K562 (cell line): Measurements from ENCODE around the gene DCAF4L1. TPM values are rescaled to one million over a fixed set of nuclear protein-coding genes. Genes with fewer than 3 reads are reported as not detected.
A peak's percentile ranks its signal among the peaks of the same experiment; 100 is the strongest.

Experiments
- ARID3A ChIP-seq: IDR thresholded peaks from 2 replicates; pipeline ENCODE4 v1.6.1; 2012; ENCODE audit warnings: low read depth, low read length, improper control_type of control experiment, borderline replicate concordance
- BRD4 ChIP-seq: fragments of 200-600 bp; sonication (generic); IDR thresholded peaks from 2 replicates; pipeline ENCODE4 v1.6.1; 2017; ENCODE audit warnings: inconsistent platforms
- DPF2 ChIP-seq: fragments of 450-650 bp; IDR thresholded peaks from 2 replicates; pipeline ENCODE4 v1.6.1; 2016
- ETS2 ChIP-seq: IDR thresholded peaks from 2 replicates; pipeline ENCODE4 v1.6.1; 2016; ENCODE audit warnings: borderline replicate concordance, missing genetic modification characterization, mild to moderate bottlenecking, moderate library complexity, missing compliant biosample characterization; ENCODE audit not compliant: poor library complexity, severe bottlenecking
- FOXP1 ChIP-seq: sonication (generic); formaldehyde crosslinking; IDR thresholded peaks from 2 replicates; pipeline ENCODE4 v1.8.0; 2022; ENCODE audit warnings: mild to moderate bottlenecking, missing genetic modification reagents
- FUS ChIP-seq: fragments of 200-400 bp; formaldehyde crosslinking; optimal IDR thresholded peaks from 2 replicates; pipeline ENCODE3; 2017; ENCODE audit warnings: low read depth, low read length
- HDAC1 ChIP-seq, 2 experiments: fragments of 450-650 bp; IDR thresholded peaks; 2 replicates each; pipeline ENCODE4 v1.6.1; 2016 to 2017; ENCODE audit warnings: inconsistent platforms in 1 of 2, mild to moderate bottlenecking in 1 of 2, moderate library complexity in 1 of 2
- MAFF ChIP-seq: IDR thresholded peaks from 2 replicates; pipeline ENCODE4 v1.6.1; 2012; ENCODE audit warnings: low read length, improper control_type of control experiment
- NKRF ChIP-seq: fragments of 450-650 bp; IDR thresholded peaks from 2 replicates; pipeline ENCODE4 v1.6.1; 2016; ENCODE audit warnings: borderline replicate concordance
- NR2C1 ChIP-seq, 2 experiments: fragments of 450-650 bp; IDR thresholded peaks; 2 replicates each; pipeline ENCODE4 v1.6.1; 2017; ENCODE audit warnings: mild to moderate bottlenecking in 2 of 2, antibody characterized with exemption in 1 of 2, inconsistent platforms in 1 of 2, missing compliant biosample characterization in 1 of 2, missing genetic modification characterization in 1 of 2
- PCBP1 ChIP-seq: fragments of 200-400 bp; formaldehyde crosslinking; IDR thresholded peaks from 2 replicates; pipeline ENCODE4 v1.6.1; 2018; ENCODE audit warnings: mild to moderate bottlenecking, low read depth, low read length; ENCODE audit not compliant: poor library complexity, severe bottlenecking
- SMAD2 ChIP-seq: fragments of 150-350 bp; IDR thresholded peaks from 2 replicates; pipeline ENCODE4 v1.6.1; 2014; ENCODE audit warnings: low read depth, mild to moderate bottlenecking, low read length
- TARDBP ChIP-seq: fragments of 450-650 bp; IDR thresholded peaks from 2 replicates; pipeline ENCODE4 v1.6.1; 2016
- THAP12 ChIP-seq: fragments of 250-450 bp; sonication (Bioruptor Pico); IDR thresholded peaks from 2 replicates; pipeline ENCODE4 v1.9.0; 2021; ENCODE audit warnings: mild to moderate bottlenecking, inconsistent platforms
- TOE1 ChIP-seq, 2 experiments: fragments of 450-650 bp in 1 of 2; sonication (generic) in 1 of 2; formaldehyde crosslinking in 1 of 2; IDR thresholded peaks; 2 replicates each; pipeline versions ENCODE4 v1.7.1 to v1.8.0; 2016 to 2022; ENCODE audit warnings: borderline replicate concordance in 2 of 2, mild to moderate bottlenecking in 2 of 2, antibody characterized with exemption in 1 of 2, inconsistent platforms in 1 of 2, low read depth in 1 of 2, missing genetic modification reagents in 1 of 2, moderate library complexity in 1 of 2
- USF1 ChIP-seq: sonication (generic); formaldehyde crosslinking; IDR thresholded peaks from 2 replicates; pipeline ENCODE4 v1.9.0; 2022; ENCODE audit warnings: mild to moderate bottlenecking, missing genetic modification reagents
- ZBTB5 ChIP-seq: fragments of 450-650 bp; IDR thresholded peaks from 2 replicates; pipeline ENCODE4 v1.6.1; 2017; ENCODE audit warnings: antibody characterized with exemption
- ZEB2 ChIP-seq: fragments of 450-650 bp; IDR thresholded peaks from 2 replicates; pipeline ENCODE4 v1.6.1; 2016
- ZNF311 ChIP-seq: fragments of 250-450 bp; sonication (Bioruptor Pico); IDR thresholded peaks from 2 replicates; pipeline ENCODE4 v1.4.0; 2020; ENCODE audit warnings: mild to moderate bottlenecking, moderate library complexity
- ZNF75A ChIP-seq: fragments of 450-650 bp; formaldehyde crosslinking; IDR thresholded peaks from 2 replicates; pipeline ENCODE4 v1.4.0; 2020; ENCODE audit warnings: mild to moderate bottlenecking
- ZZZ3 ChIP-seq: fragments of 450-650 bp; IDR thresholded peaks from 2 replicates; pipeline ENCODE4 v1.6.1; 2016; ENCODE audit warnings: antibody characterized with exemption, mild to moderate bottlenecking, moderate library complexity
- polyA plus RNA-seq, 8 experiments: library from polyadenylated mRNA; depleted of rRNA in 4 of 8; stranded (reverse) in 5 of 8; unstranded in 3 of 8; fragments of >200 nt; fragmentation: Nextera tagmentation in 2 of 8; fragmentation: Illumina TruSeq in 1 of 8; extraction: Ambion mirVana in 2 of 8; extraction: Trizol in 1 of 8; gene quantifications; 2 replicates each; pipeline versions ENCODE4 v1.2.1 to v1.2.3, GENCODE V29; 2011 to 2014; ENCODE audit warnings: inconsistent platforms in 1 of 8, missing spikeins in 1 of 8
- total RNA-seq, 7 experiments: library from RNA; depleted of rRNA in 6 of 7; stranded (reverse); fragments of >200 nt in 6 of 7; fragmentation: Illumina TruSeq in 2 of 7; extraction: Trizol in 2 of 7; gene quantifications; 2 replicates each; pipeline versions ENCODE4 v1.2.1 to v1.2.3, GENCODE V29; 2011 to 2021; ENCODE audit warnings: low replicate concordance in 1 of 7

Gene DCAF4L1
- total and polyA plus RNA-seq, 9 of the 15 experiments (the other 6 are each of a cell fraction or from before 2014, with no cell fraction given), result 0.17 to 0.64 (median 0.36) TPM

GRCh38 chr4:41957634-41958033 is 23.9 kb upstream of the DCAF4L1 start (continued):
- TF ChIP-seq NKRF (no peak), ARID3A (peak; percentile 78; the same call in 1 of the 2 replicates), MAFF (peak; percentile 100), ZBTB5 (no peak), ZEB2 (no peak), TOE1 (IDR thresholded peaks at IDR 0.05; ENCODE audit: borderline replicate concordance) (no peak), TOE1 (CRISPR knock-in tag; IDR thresholded peaks at IDR 0.05; ENCODE audit: borderline replicate concordance, low read depth) (no peak), USF1 (CRISPR knock-in tag) (no peak), DPF2 (peak; percentile 21; the same call in 1 of the 2 replicates), FOXP1 (CRISPR knock-in tag) (no peak), ZNF75A (CRISPR knock-in tag) (no peak), NR2C1 (IDR thresholded peaks at IDR 0.05) (peak; percentile 61; the same call in 1 of the 2 replicates), NR2C1 (tag; IDR thresholded peaks at IDR 0.05) (peak; percentile 50; the same call in 1 of the 2 replicates), FUS (no peak), PCBP1 (no peak), HDAC1 (IDR thresholded peaks at IDR 0.05) (no peak), ETS2 (tag) (no peak), THAP12 (CRISPR knock-in tag) (no peak), ZNF311 (no peak), SMAD2 (no peak), ZZZ3 (no peak), BRD4 (no peak), TARDBP (no peak)
